GM21526 (cell line): ENCODE data around the gene C9orf72.
"Not testable (repeated sequence)": the region's sequence is repeated elsewhere in the genome, so short reads cannot be mapped to it uniquely, and the experiment has no call there.

Experiments
- ATAC-seq: cut with Tn5 transposase; IDR thresholded peaks from one replicate; pipeline ENCODE4 v1.9.1; 2021; ENCODE audit warnings: moderate library complexity; ENCODE audit not compliant: unreplicated experiment, low FRiP score

Gene C9orf72

GRCh38 chr9:27572918-27573633 lies at the start of gene C9orf72:
C9orf72 (minus strand) TSS chr9:27573481; CDS start chr9:27567120, 6,361 bp downstream.
- peak; percentile 50 for ATAC-seq

- no peak for ATAC-seq
Observed at GRCh38 chr9:27622693-27623340, 49.5 kb upstream of the C9orf72 start.

GRCh38 chr9:27619743-27620142 lies 46.5 kb upstream of the C9orf72 start:
- no peak for ATAC-seq

- ATAC-seq = no peak
Observed at GRCh38 chr9:27618066-27618465, 44.8 kb upstream of the C9orf72 start.

- no peak for ATAC-seq
Observed at GRCh38 chr9:27614551-27614950, 41.3 kb upstream of the C9orf72 start.

- not testable (repeated sequence) for ATAC-seq
Observed at GRCh38 chr9:27612036-27612435, 38.8 kb upstream of the C9orf72 start.

GRCh38 chr9:27610622-27611021 lies 37.3 kb upstream of the C9orf72 start:
- ATAC-seq = no peak

- ATAC-seq = no peak
Observed at GRCh38 chr9:27602954-27603353, 29.7 kb upstream of the C9orf72 start.

- ATAC-seq = no peak
Observed at GRCh38 chr9:27602142-27602861, 29.0 kb upstream of the C9orf72 start.

- ATAC-seq = no peak
Observed at GRCh38 chr9:27601396-27601795, 28.1 kb upstream of the C9orf72 start.

GRCh38 chr9:27600256-27600655 lies 27.0 kb upstream of the C9orf72 start:
- no peak for ATAC-seq

- ATAC-seq = no peak
Observed at GRCh38 chr9:27599870-27600238, 26.6 kb upstream of the C9orf72 start.

GRCh38 chr9:27599102-27599869 lies 26.0 kb upstream of the C9orf72 start:
- no peak for ATAC-seq

GRCh38 chr9:27595733-27596132 lies 22.5 kb upstream of the C9orf72 start:
- ATAC-seq = no peak

GRCh38 chr9:27591672-27592071 lies 18.4 kb upstream of the C9orf72 start:
- no peak for ATAC-seq

- no peak for ATAC-seq
Observed at GRCh38 chr9:27591093-27591492, 17.8 kb upstream of the C9orf72 start.

- no peak for ATAC-seq
Observed at GRCh38 chr9:27590651-27591050, 17.4 kb upstream of the C9orf72 start.

GRCh38 chr9:27589462-27589861 lies 16.2 kb upstream of the C9orf72 start:
- ATAC-seq = no peak

GRCh38 chr9:27586304-27586703 lies 13.0 kb upstream of the C9orf72 start:
- no peak for ATAC-seq

- no peak for ATAC-seq
Observed at GRCh38 chr9:27584931-27585330, 11.7 kb upstream of the C9orf72 start.

GRCh38 chr9:27582794-27583193 lies 9.5 kb upstream of the C9orf72 start:
- ATAC-seq = no peak
